C4-2B (cell line): ENCODE data around the gene RNF215.
"Not testable (repeated sequence)": the region's sequence is repeated elsewhere in the genome, so short reads cannot be mapped to it uniquely, and the experiment has no call there.

Source experiments
- H3K27ac ChIP-seq: fragments of 450-650 bp; 2 replicates; pipeline ENCODE4 v1.5.1; 2017
- CTCF ChIP-seq: fragments of 450-650 bp; conservative IDR thresholded peaks from 2 replicates; pipeline ENCODE4 v1.5.1; 2017; ENCODE audit warnings: mild to moderate bottlenecking
- ZFX ChIP-seq: fragments of 450-650 bp; IDR thresholded peaks from 2 replicates; pipeline ENCODE4 v1.6.1; 2017

RNF215 gene

DNA sequence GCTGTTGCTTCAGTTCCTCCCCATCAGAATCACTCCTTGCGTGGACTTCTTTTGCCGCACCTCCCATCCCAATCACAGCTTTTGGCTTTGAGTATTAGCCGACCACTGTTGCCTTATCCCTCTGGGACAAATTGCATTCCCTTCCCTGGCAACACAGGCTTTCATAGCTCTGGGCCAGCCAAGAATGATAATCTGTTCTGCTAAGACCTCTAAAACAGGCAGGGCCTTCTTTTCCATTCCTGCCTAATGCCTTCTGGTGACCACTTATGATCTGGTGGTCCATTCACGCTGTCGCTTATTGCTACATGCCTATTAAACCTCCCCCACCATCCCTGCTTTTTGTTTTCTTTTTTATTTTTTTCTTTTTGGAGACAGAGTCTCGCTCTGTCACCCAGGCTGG is 19.2 kb upstream of the RNF215 start:
- H3K27ac ChIP-seq, result no peak overlapping the region

GRCh38 chr22:30405731-30406130 is 18.5 kb upstream of the RNF215 start:
- H3K27ac ChIP-seq, result no peak overlapping the region
- TF ChIP-seq CTCF (no peak), ZFX (no peak)

More for the DNA sequence above, 19.2 kb upstream of the RNF215 start:
- no peak for TF ChIP-seq ZFX
- no peak for TF ChIP-seq CTCF

DNA sequence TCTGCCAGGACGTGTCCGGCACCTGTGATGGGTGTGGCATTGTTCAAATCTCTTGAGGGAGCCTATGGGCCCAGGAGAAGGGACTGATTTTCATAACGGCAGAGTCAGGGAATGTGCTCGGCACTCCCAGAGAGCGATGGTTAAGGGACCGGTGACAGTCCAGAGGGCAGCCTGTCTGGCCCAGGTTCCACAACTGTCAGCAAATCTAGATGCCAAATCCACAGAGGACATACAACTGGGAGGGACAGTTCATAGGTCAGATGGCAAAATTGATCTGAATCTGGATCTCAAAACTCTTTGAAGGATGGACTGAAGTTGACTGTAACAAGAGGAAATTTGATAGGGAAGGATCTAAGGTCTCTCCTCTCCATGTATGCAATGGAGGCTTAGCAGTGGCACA is 17.1 kb upstream of the RNF215 start:
- no peak for TF ChIP-seq ZFX
- no peak for TF ChIP-seq CTCF
- H3K27ac ChIP-seq, result no peak overlapping the region

GRCh38 chr22:30402766-30403104 is 15.5 kb upstream of the RNF215 start:
- not testable (repeated sequence) for H3K27ac ChIP-seq

- TF ChIP-seq ZFX (no peak), CTCF (no peak)
- H3K27ac ChIP-seq, result no peak overlapping the region
Measured at GRCh38 chr22:30402028-30402765, 15.0 kb upstream of the RNF215 start.

DNA sequence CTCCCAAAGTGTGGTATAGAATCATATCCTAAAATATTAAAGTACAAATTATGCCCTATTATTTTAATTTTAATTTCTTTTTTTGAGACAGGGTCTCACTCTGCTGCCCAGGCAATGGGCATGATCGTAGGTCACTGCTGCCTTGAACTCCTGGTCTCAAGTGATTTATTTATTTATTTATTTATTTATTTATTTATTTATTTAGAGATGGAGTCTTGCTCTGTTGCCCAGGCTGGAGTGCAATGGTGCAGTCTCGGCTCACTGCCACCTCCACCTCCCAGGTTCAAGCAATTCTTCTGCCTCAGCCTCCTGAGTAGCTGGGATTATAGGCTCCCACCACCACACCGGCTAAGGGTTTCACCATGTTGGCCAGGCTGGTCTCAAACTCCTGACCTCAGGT is 13.8 kb upstream of the RNF215 start:
- not testable (repeated sequence) for H3K27ac ChIP-seq

DNA sequence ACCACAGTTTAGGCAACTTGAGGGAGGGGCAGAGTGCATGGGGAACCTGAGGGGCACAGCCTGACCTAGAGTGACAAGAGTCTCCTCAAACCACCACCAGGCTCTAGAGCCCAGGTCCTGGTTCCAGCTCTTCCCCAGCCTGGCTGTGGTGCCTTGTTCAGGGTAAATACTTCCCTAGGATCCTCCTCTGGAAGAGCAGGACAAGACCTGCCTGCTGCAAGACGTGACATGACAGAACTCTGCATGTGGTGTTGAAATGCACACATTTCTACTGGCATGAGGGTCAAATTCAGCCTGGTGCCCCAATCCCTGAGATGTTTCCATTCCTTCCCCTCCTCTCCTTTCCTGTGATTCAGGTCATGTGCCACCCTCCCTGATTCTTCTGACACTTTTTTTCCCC is 12.9 kb upstream of the RNF215 start:
- TF ChIP-seq ZFX (no peak), CTCF (no peak)
- no peak overlapping the region for H3K27ac ChIP-seq

- TF ChIP-seq ZFX (no peak), CTCF (no peak)
- no peak overlapping the region for H3K27ac ChIP-seq
Measured at GRCh38 chr22:30399718-30400117, 12.5 kb upstream of the RNF215 start.
